Measurements from ENCODE around the gene MAGI2.

Gene MAGI2

GRCh38 chr7:78234634-78235033, 1218.8 kb downstream of the MAGI2 start:
- Histone ChIP-seq H3K4me3 (ENCODE audit: low read length) (no peak overlapping the region), H3F3A (ENCODE audit: control insufficient read depth, insufficient read depth) (no peaks in the 10 kb centered on the region), H3K4me2 (ENCODE audit: low read length) (no peak overlapping the region), H3K79me2 (ENCODE audit: control insufficient read depth, low read length) (no peaks in the 10 kb centered on the region), H3K9me3 (ENCODE audit: control insufficient read depth, insufficient read depth, low read length) (no peaks in the 10 kb centered on the region), H3K27me3 (ENCODE audit: control insufficient read depth, low read length) (no peaks in the 10 kb centered on the region), H3K9me2 (replicated peaks; ENCODE audit: control insufficient read depth, low read length) (no peaks in the 10 kb centered on the region), H3K27ac (ENCODE audit: low read depth, low read length) (no peak overlapping the region), H3K36me3 (ENCODE audit: control insufficient read depth, low read length) (no peaks in the 10 kb centered on the region), H3K4me1 (ENCODE audit: control insufficient read depth, low read length) (no peaks in the 10 kb centered on the region), H4K20me1 (ENCODE audit: control insufficient read depth, insufficient read depth, low read depth, low read length) (no peaks in the 10 kb centered on the region)
- TF ChIP-seq EZH2phosphoT487 (IDR thresholded peaks at IDR 0.05; ENCODE audit: borderline replicate concordance, low read length) (no peak), CTCF (IDR thresholded peaks at IDR 0.05; ENCODE audit: low read depth, low read length, poor library complexity, severe bottlenecking) (no peak)

DNA sequence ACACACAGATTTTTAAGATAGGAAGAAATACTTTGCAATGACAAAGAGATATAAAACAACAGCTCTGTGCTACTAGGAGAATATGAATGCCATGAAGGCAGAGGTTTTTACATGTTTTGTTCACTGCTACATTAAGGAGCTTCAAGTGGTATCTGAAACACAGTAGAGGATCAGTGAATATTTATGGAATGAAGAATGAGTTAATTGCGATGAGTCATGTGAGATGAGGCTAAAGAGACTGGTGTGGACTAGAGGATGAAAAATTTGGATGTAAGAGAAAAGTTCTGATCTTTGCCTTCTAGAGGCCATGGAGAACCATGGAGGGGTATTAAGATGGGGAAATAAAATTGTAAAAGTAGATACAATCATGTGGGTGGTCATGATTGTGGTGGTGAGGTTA, 1220.7 kb downstream of the MAGI2 start:
- no peak overlapping the region for H3K4me2 ChIP-seq (ENCODE audit: low read length)
- H3K9me3 ChIP-seq (ENCODE audit: control insufficient read depth, insufficient read depth, low read length): no peaks in the 10 kb centered on the region
- TF ChIP-seq CTCF (IDR thresholded peaks at IDR 0.05; ENCODE audit: low read depth, low read length, poor library complexity, severe bottlenecking): no peak
- no peak overlapping the region for H3K27ac ChIP-seq (ENCODE audit: low read depth, low read length)
- H3K79me2 ChIP-seq (ENCODE audit: control insufficient read depth, low read length): no peaks in the 10 kb centered on the region
- H3K4me3 ChIP-seq (ENCODE audit: low read length): no peak overlapping the region
- no peaks in the 10 kb centered on the region for H3K9me2 ChIP-seq (replicated peaks; ENCODE audit: control insufficient read depth, low read length)
- H4K20me1 ChIP-seq (ENCODE audit: control insufficient read depth, insufficient read depth, low read depth, low read length): no peaks in the 10 kb centered on the region
- no peaks in the 10 kb centered on the region for H3K27me3 ChIP-seq (ENCODE audit: control insufficient read depth, low read length)
- no peaks in the 10 kb centered on the region for H3K4me1 ChIP-seq (ENCODE audit: control insufficient read depth, low read length)
- no peaks in the 10 kb centered on the region for H3K36me3 ChIP-seq (ENCODE audit: control insufficient read depth, low read length)
- H3F3A ChIP-seq (ENCODE audit: control insufficient read depth, insufficient read depth): no peaks in the 10 kb centered on the region

GRCh38 chr7:78226059-78226719, 1227.3 kb downstream of the MAGI2 start:
- Histone ChIP-seq H3F3A (ENCODE audit: control insufficient read depth, insufficient read depth) (no peaks in the 10 kb centered on the region), H3K4me1 (ENCODE audit: control insufficient read depth, low read length) (no peaks in the 10 kb centered on the region), H3K9me3 (ENCODE audit: control insufficient read depth, insufficient read depth, low read length) (no peaks in the 10 kb centered on the region), H3K4me2 (ENCODE audit: low read length) (no peak overlapping the region), H3K79me2 (ENCODE audit: control insufficient read depth, low read length) (no peaks in the 10 kb centered on the region), H3K4me3 (ENCODE audit: low read length) (no peak overlapping the region), H3K9me2 (replicated peaks; ENCODE audit: control insufficient read depth, low read length) (no peaks in the 10 kb centered on the region), H3K27me3 (ENCODE audit: control insufficient read depth, low read length) (no peaks in the 10 kb centered on the region), H3K36me3 (ENCODE audit: control insufficient read depth, low read length) (no peaks in the 10 kb centered on the region), H3K27ac (ENCODE audit: low read depth, low read length) (no peak overlapping the region), H4K20me1 (ENCODE audit: control insufficient read depth, insufficient read depth, low read depth, low read length) (no peaks in the 10 kb centered on the region)
- TF ChIP-seq EZH2phosphoT487 (IDR thresholded peaks at IDR 0.05; ENCODE audit: borderline replicate concordance, low read length) (no peak), CTCF (IDR thresholded peaks at IDR 0.05; ENCODE audit: low read depth, low read length, poor library complexity, severe bottlenecking) (peak; percentile 57)
